Measurements from ENCODE around the gene SNRPB. TPM values are rescaled to one million over a fixed set of nuclear protein-coding genes. Genes with fewer than 3 reads are reported as not detected.

Gene SNRPB
- total RNA-seq, 1 donor from 2014 or later: 328 TPM

- DNase-seq (ENCODE audit: low read depth, low spot score): no peak
These were observed 5.5 kb upstream of the SNRPB start for GRCh38 chr20:2475850-2476741.

- DNase-seq (ENCODE audit: low read depth, low spot score): no peak
These were observed 2.9 kb upstream of the SNRPB start for GRCh38 chr20:2473516-2473915.

- DNase-seq (ENCODE audit: low read depth, low spot score): no peak
These were observed 582 bp downstream of the SNRPB start for GRCh38 chr20:2469991-2470422.

- DNase-seq (ENCODE audit: low read depth, low spot score): no peak
These were observed 1.8 kb downstream of the SNRPB start for GRCh38 chr20:2468581-2469407.

- no peak for DNase-seq (ENCODE audit: low read depth, low spot score)
These were observed 3.2 kb downstream of the SNRPB start for GRCh38 chr20:2467412-2467811.

- no peak for DNase-seq (ENCODE audit: low read depth, low spot score)
These were observed 5.5 kb downstream of the SNRPB start for GRCh38 chr20:2465100-2465499.

GRCh38 chr20:2463616-2464365 lies 6.8 kb downstream of the SNRPB start:
- no peak for DNase-seq (ENCODE audit: low read depth, low spot score)

- DNase-seq (ENCODE audit: low read depth, low spot score): no peak
These were observed 8.1 kb downstream of the SNRPB start for GRCh38 chr20:2462484-2462883.

- no peak for DNase-seq (ENCODE audit: low read depth, low spot score)
These were observed 9.7 kb downstream of the SNRPB start for GRCh38 chr20:2460752-2461424.

GRCh38 chr20:2459981-2460751 lies 10.4 kb downstream of the SNRPB start:
- DNase-seq (ENCODE audit: low read depth, low spot score): no peak

- no peak for DNase-seq (ENCODE audit: low read depth, low spot score)
These were observed 11.6 kb downstream of the SNRPB start for GRCh38 chr20:2458919-2459499.

- DNase-seq (ENCODE audit: low read depth, low spot score): no peak
These were observed 14.7 kb downstream of the SNRPB start for GRCh38 chr20:2455771-2456497.

GRCh38 chr20:2453792-2454191 lies 16.8 kb downstream of the SNRPB start:
- DNase-seq (ENCODE audit: low read depth, low spot score): no peak

- no peak for DNase-seq (ENCODE audit: low read depth, low spot score)
These were observed 18.5 kb downstream of the SNRPB start for GRCh38 chr20:2451939-2452732.

- DNase-seq (ENCODE audit: low read depth, low spot score): no peak
These were observed 19.2 kb downstream of the SNRPB start for GRCh38 chr20:2451422-2451821.

GRCh38 chr20:2449386-2449785 lies 21.2 kb downstream of the SNRPB start:
- DNase-seq (ENCODE audit: low read depth, low spot score): no peak

GRCh38 chr20:2446845-2447244 lies 23.7 kb downstream of the SNRPB start:
- DNase-seq (ENCODE audit: low read depth, low spot score): no peak

GRCh38 chr20:2431185-2431584 lies 39.4 kb downstream of the SNRPB start:
- no peak for DNase-seq (ENCODE audit: low read depth, low spot score)

Measured in pulmonary artery endothelial cell (primary cell).